K562 (cell line): ENCODE measurements around the gene PLPPR2. TPM values are rescaled to one million over a fixed set of nuclear protein-coding genes. Genes with fewer than 3 reads are reported as not detected.

Experiments used
- ATF7 ChIP-seq: fragments of 450-650 bp; IDR thresholded peaks from 2 replicates; pipeline ENCODE4 v1.7.1; 2014; ENCODE audit warnings: mild to moderate bottlenecking, moderate library complexity
- CBFB ChIP-seq: sonication (generic); formaldehyde crosslinking; IDR thresholded peaks from 2 replicates; pipeline ENCODE4 v1.4.0; 2020; ENCODE audit warnings: mild to moderate bottlenecking, missing genetic modification reagents
- CHAMP1 ChIP-seq: fragments of 450-650 bp; IDR thresholded peaks from 2 replicates; pipeline ENCODE4 v1.6.1; 2016; ENCODE audit warnings: mild to moderate bottlenecking
- CTCF ChIP-seq, 3 experiments: IDR thresholded peaks in 2 of 3; conservative IDR thresholded peaks in 1 of 3; 2 replicates each; pipeline ENCODE4 v1.5.1; 2011 to 2012; ENCODE audit warnings: low read length in 3 of 3, mild to moderate bottlenecking in 3 of 3, control low read depth in 2 of 3, improper control_type of control experiment in 1 of 3, inconsistent platforms in 1 of 3, low read depth in 1 of 3, mixed read lengths in 1 of 3, moderate library complexity in 1 of 3; ENCODE audit not compliant: insufficient read depth in 2 of 3
- FOSL1 ChIP-seq: fragments of 200-800 bp; sonication (Bioruptor generic); conservative IDR thresholded peaks from 2 replicates; pipeline ENCODE4 v1.6.1; 2016; ENCODE audit warnings: missing genetic modification characterization, missing compliant biosample characterization
- RERE ChIP-seq: sonication (generic); formaldehyde crosslinking; IDR thresholded peaks from 2 replicates; pipeline ENCODE4 v1.8.0; 2023; ENCODE audit warnings: missing genetic modification reagents, mild to moderate bottlenecking, borderline replicate concordance
- RNF2 ChIP-seq: sonication (generic); IDR thresholded peaks from 2 replicates; pipeline ENCODE4 v1.6.1; 2016
- SMARCC2 ChIP-seq: fragments of 450-650 bp; IDR thresholded peaks from 2 replicates; pipeline ENCODE4 v1.6.1; 2017; ENCODE audit warnings: antibody characterized with exemption, moderate library complexity, mild to moderate bottlenecking, low read depth
- TAL1 ChIP-seq: fragments of 450-650 bp; IDR thresholded peaks from 2 replicates; pipeline ENCODE4 v1.6.1; 2016; ENCODE audit warnings: mild to moderate bottlenecking
- ZBED1 ChIP-seq: IDR thresholded peaks from 2 replicates; pipeline ENCODE4 v1.6.1; 2014
- ZC3H11A ChIP-seq: IDR thresholded peaks from 2 replicates; pipeline ENCODE4 v1.6.1; 2012; ENCODE audit warnings: low read depth, low read length, improper control_type of control experiment
- polyA plus RNA-seq, 8 experiments: library from polyadenylated mRNA; depleted of rRNA in 4 of 8; stranded (reverse) in 5 of 8; unstranded in 3 of 8; fragments of >200 nt; fragmentation: Nextera tagmentation in 2 of 8; fragmentation: Illumina TruSeq in 1 of 8; extraction: Ambion mirVana in 2 of 8; extraction: Trizol in 1 of 8; gene quantifications; 2 replicates each; pipeline versions ENCODE4 v1.2.1 to v1.2.3, GENCODE V29; 2011 to 2014; ENCODE audit warnings: inconsistent platforms in 1 of 8, missing spikeins in 1 of 8
- total RNA-seq, 7 experiments: library from RNA; depleted of rRNA in 6 of 7; stranded (reverse); fragments of >200 nt in 6 of 7; fragmentation: Illumina TruSeq in 2 of 7; extraction: Trizol in 2 of 7; gene quantifications; 2 replicates each; pipeline versions ENCODE4 v1.2.1 to v1.2.3, GENCODE V29; 2011 to 2021; ENCODE audit warnings: low replicate concordance in 1 of 7
- TF ChIP-seq, protein P1 (sequence below): sonication (generic); formaldehyde crosslinking; IDR thresholded peaks from 2 replicates; pipeline ENCODE4 v1.8.1; 2023; ENCODE audit warnings: missing genetic modification reagents, mild to moderate bottlenecking, borderline replicate concordance

The PLPPR2 gene
- total and polyA plus RNA-seq, 9 of the 15 experiments (the other 6 are each of a cell fraction or from before 2014, with no cell fraction given), result 0.49 to 15.9 (median 3.4) TPM

DNA sequence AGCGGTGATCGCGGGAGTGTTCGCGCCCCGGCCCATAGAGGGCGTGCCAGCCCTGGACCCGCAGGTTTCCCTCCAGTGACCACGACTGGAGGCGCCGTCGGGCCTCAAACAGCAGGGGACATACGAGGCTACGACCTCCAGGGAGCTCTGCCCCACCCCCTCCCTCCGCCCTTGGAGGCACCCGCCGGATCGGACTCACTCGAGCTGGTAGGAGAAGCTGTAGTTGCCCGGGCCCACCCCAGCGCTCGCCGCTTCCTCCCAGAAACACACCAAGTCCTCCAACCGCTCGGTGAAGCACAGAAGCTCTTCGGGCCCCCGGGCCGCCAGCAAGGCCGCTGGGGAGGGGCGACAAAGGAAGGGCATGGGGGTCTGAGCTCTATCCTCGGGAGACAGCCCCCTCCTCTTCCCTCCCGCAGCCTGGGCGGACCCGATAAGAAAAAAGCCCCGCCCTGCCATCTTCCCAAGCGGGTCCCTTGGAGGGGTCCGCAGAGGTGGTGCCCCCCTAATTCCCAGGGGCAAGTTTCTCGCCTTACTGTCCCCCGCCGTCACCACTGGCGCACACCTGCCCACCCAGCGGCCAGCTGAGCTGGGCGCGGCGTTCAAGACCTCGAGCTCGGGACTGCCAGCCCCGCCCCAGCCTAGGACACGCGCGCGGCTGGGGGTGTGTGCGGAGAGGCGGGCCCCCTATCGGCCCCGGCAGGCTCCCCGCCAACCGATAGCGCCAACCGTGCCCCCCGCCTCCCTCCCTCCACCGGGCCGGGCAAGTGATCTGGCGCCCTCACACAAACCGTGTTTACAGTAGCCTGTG, 27.9 kb downstream of the PLPPR2 start (continued):
- TF ChIP-seq RERE (CRISPR knock-in tag) (no peak), ZC3H11A (no peak), ATF7 (peak; percentile 54; the same call in 1 of the 2 replicates), SMARCC2 (no peak), ZBED1 (no peak), CTCF (IDR thresholded peaks at IDR 0.05 in 2 of 3, conservative IDR thresholded peaks at IDR 0.05 in 1 of 3; ENCODE audit: insufficient read depth in 2 of 3, low read depth in 1 of 3, low read length in 3 of 3) (peak; percentile 95 to 98 (median 96)), TAL1 (peak; percentile 48), FOSL1 (tag) (peak; percentile 40), CHAMP1 (no peak), CBFB (peak; percentile 50; the same call in 1 of the 2 replicates), RNF2 (0 out of 2 replicates have a peak, but pooled peaks have one; percentile 12)
- TF ChIP-seq, protein P1, sequence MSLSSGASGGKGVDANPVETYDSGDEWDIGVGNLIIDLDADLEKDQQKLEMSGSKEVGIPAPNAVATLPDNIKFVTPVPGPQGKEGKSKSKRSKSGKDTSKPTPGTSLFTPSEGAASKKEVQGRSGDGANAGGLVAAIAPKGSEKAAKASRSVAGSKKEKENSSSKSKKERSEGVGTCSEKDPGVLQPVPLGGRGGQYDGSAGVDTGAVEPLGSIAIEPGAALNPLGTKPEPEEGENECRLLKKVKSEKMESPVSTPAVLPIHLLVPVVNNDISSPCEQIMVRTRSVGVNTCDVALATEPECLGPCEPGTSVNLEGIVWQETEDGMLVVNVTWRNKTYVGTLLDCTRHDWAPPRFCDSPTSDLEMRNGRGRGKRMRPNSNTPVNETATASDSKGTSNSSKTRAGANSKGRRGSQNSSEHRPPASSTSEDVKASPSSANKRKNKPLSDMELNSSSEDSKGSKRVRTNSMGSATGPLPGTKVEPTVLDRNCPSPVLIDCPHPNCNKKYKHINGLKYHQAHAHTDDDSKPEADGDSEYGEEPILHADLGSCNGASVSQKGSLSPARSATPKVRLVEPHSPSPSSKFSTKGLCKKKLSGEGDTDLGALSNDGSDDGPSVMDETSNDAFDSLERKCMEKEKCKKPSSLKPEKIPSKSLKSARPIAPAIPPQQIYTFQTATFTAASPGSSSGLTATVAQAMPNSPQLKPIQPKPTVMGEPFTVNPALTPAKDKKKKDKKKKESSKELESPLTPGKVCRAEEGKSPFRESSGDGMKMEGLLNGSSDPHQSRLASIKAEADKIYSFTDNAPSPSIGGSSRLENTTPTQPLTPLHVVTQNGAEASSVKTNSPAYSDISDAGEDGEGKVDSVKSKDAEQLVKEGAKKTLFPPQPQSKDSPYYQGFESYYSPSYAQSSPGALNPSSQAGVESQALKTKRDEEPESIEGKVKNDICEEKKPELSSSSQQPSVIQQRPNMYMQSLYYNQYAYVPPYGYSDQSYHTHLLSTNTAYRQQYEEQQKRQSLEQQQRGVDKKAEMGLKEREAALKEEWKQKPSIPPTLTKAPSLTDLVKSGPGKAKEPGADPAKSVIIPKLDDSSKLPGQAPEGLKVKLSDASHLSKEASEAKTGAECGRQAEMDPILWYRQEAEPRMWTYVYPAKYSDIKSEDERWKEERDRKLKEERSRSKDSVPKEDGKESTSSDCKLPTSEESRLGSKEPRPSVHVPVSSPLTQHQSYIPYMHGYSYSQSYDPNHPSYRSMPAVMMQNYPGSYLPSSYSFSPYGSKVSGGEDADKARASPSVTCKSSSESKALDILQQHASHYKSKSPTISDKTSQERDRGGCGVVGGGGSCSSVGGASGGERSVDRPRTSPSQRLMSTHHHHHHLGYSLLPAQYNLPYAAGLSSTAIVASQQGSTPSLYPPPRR, result no peak
